Right lobe of liver (tissue), 6 donors: ENCODE measurements around the gene C3orf80. TPM values are rescaled to one million over a fixed set of nuclear protein-coding genes. Genes with fewer than 3 reads are reported as not detected.

Experiments
- ATAC-seq, 4 donors: fragments of 200-7000 bp; cut with Tn5 transposase; one replicate each; pipeline ENCODE4 v1.9.1; 2020; ENCODE audit warnings: mild to moderate bottlenecking in 4 of 4, moderate library complexity in 4 of 4
- DNase-seq, 3 donors: peaks; one replicate each; pipeline ENCODE4 v3.0.0-alpha.2; 2020
- H3K27ac ChIP-seq, 3 donors: fragments of 200-600 bp; one replicate each; pipeline ENCODE4 v1.8.0; 2022
- H3K27me3 ChIP-seq, 2 donors: fragments of 200-600 bp; one replicate each; pipeline ENCODE4 v1.8.0; 2022
- H3K36me3 ChIP-seq, 4 donors: fragments of 200-600 bp; sonication (generic) in 1 of 4; one replicate each; pipeline versions ENCODE4 v1.5.1 to v1.8.0; 2017 to 2022; ENCODE audit warnings: control low read depth in 1 of 4
- H3K4me1 ChIP-seq, 4 donors: fragments of 200-600 bp; sonication (generic) in 1 of 4; one replicate each; pipeline versions ENCODE4 v1.5.1 to v1.8.0; 2017 to 2022; ENCODE audit warnings: control low read depth in 1 of 4
- H3K4me3 ChIP-seq, 3 donors: fragments of 200-600 bp; one replicate each; pipeline ENCODE4 v1.8.0; 2022
- H3K9me3 ChIP-seq, 4 donors: fragments of 200-600 bp; sonication (generic) in 1 of 4; one replicate each; pipeline versions ENCODE4 v1.5.1 to v1.8.0; 2017 to 2022; ENCODE audit warnings: control low read depth in 1 of 4
- CTCF ChIP-seq, 4 donors: fragments of 200-600 bp in 3 of 4; fragments of 450-650 bp in 1 of 4; IDR thresholded peaks; one replicate each; pipeline versions ENCODE4 v1.5.1 to v1.8.0; 2016 to 2022; ENCODE audit warnings: antibody characterized with exemption in 4 of 4, mild to moderate bottlenecking in 2 of 4
- POLR2A ChIP-seq: fragments of 450-650 bp; IDR thresholded peaks from one replicate; pipeline ENCODE4 v1.6.1; 2017; ENCODE audit warnings: antibody characterized with exemption, mild to moderate bottlenecking
- WGBS: methylation state at CpG from one replicate; pipeline ENCODE4 v1.1.6; 2018; ENCODE audit warnings: low coverage, low lambda C conversion rate; ENCODE audit not compliant: insufficient coverage; ENCODE audit errors: missing lambda C conversion rate; 5-methylcytosine and 5-hydroxymethylcytosine counted together
- intact Hi-C, 2 donors: fragments of 100-400 bp; cut with DNase I; formaldehyde crosslinking; loops; one replicate each; pipeline versions ENCODE4 v1.11.2 to v1.14.1; 2022
- total RNA-seq, 6 experiments: library from RNA; depleted of rRNA in 2 of 6; stranded (reverse); fragments of >200 nt in 2 of 6; fragmentation: NEBNext Ultra II Directional in 3 of 6; extraction: Animal tissue kit (Norgen Biotek cat#: 25700) in 3 of 6; gene quantifications; one replicate each; pipeline versions ENCODE4 v1.1.0 to v1.2.4, GENCODE V29; 2016 to 2023
- donor health status: DM: no; HTN: yes; CAD: no.
- donor health status: DM: no; HTN: no; CAD: no.
- donor health status: DM: no; HTN: no; CAD: no.
- donor health status: DM: no; HTN: yes; CAD: no.
- donor health status: DM: no; HTN: yes; CAD: no.

C3orf80 gene
- total RNA-seq, 6 experiments from 2014 or later: 0.07 to 1.2 (median 0.88) TPM; not detected in 1

- TF ChIP-seq CTCF (IDR thresholded peaks at IDR 0.05): no peak
- no peak for TF ChIP-seq POLR2A
- no peaks in the 10 kb centered on the region for H3K4me1 ChIP-seq
- H3K9me3 ChIP-seq: no peaks in the 10 kb centered on the region
- DNase-seq (no peak), ATAC-seq (no peak)
- intact Hi-C loops: no loop called here
- H3K4me3 ChIP-seq: no peak overlapping the region
- H3K27ac ChIP-seq: no peak overlapping the region
- 75% methylated on average over 1 of the region's 1 CpG for WGBS
- H3K27me3 ChIP-seq: no peaks in the 10 kb centered on the region
- H3K36me3 ChIP-seq: no peaks in the 10 kb centered on the region
Observed at GRCh38 chr3:160247766-160248165, 22.5 kb downstream of the C3orf80 start.

GRCh38 chr3:160253298-160253697 is 28.1 kb downstream of the C3orf80 start:
- no peak for DNase-seq
- intact Hi-C loops: no loop called here
- TF ChIP-seq POLR2A: no peak
- no peak for TF ChIP-seq CTCF (IDR thresholded peaks at IDR 0.05)
- Histone ChIP-seq H3K9me3 (no peaks in the 10 kb centered on the region), H3K4me1 (peaks cover 0 to 12% (median 2%) of the 10 kb centered on the region in 4 donors), H3K27ac (no peak overlapping the region), H3K27me3 (no peaks in the 10 kb centered on the region), H3K4me3 (no peak overlapping the region), H3K36me3 (no peaks in the 10 kb centered on the region)
- ATAC-seq: no peak

- intact Hi-C loops: no loop called here
- Histone ChIP-seq H3K4me1 (peaks cover 0 to 16% (median 6%) of the 10 kb centered on the region in 4 donors), H3K27ac (no peak overlapping the region), H3K36me3 (no peaks in the 10 kb centered on the region), H3K9me3 (no peaks in the 10 kb centered on the region), H3K27me3 (no peaks in the 10 kb centered on the region), H3K4me3 (no peak overlapping the region)
- peak; percentile 40 to 79 (median 72) for ATAC-seq
- no peak for DNase-seq
- 13% methylated on average over 2 of the region's 2 CpGs for WGBS
- TF ChIP-seq POLR2A: no peak
- TF ChIP-seq CTCF (IDR thresholded peaks at IDR 0.05): no peak
Observed at GRCh38 chr3:160257606-160258005, 32.4 kb downstream of the C3orf80 start.

- TF ChIP-seq POLR2A (no peak), CTCF (IDR thresholded peaks at IDR 0.05) (no peak)
- 16% methylated on average over 1 of the region's 1 CpG for WGBS
- no peaks in the 10 kb centered on the region for H3K9me3 ChIP-seq
- peak overlapping the region; percentile 17 to 60 (median 58) for H3K27ac ChIP-seq
- intact Hi-C loops: no loop called here
- no peaks in the 10 kb centered on the region for H3K27me3 ChIP-seq
- H3K4me3 ChIP-seq: no peak overlapping the region
- DNase-seq: no peak
- peak; percentile 85 to 90 (median 88) for ATAC-seq
- no peaks in the 10 kb centered on the region for H3K36me3 ChIP-seq
- H3K4me1 ChIP-seq: peaks cover 0 to 16% (median 6%) of the 10 kb centered on the region in 4 donors
Observed at GRCh38 chr3:160259589-160259988, 34.4 kb downstream of the C3orf80 start.
